Measurements from ENCODE around the gene TRAF2.
"Not testable (repeated sequence)": the region's sequence is repeated elsewhere in the genome, so short reads cannot be mapped to it uniquely, and the experiment has no call there.

Gene TRAF2, protein sequence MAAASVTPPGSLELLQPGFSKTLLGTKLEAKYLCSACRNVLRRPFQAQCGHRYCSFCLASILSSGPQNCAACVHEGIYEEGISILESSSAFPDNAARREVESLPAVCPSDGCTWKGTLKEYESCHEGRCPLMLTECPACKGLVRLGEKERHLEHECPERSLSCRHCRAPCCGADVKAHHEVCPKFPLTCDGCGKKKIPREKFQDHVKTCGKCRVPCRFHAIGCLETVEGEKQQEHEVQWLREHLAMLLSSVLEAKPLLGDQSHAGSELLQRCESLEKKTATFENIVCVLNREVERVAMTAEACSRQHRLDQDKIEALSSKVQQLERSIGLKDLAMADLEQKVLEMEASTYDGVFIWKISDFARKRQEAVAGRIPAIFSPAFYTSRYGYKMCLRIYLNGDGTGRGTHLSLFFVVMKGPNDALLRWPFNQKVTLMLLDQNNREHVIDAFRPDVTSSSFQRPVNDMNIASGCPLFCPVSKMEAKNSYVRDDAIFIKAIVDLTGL

DNA sequence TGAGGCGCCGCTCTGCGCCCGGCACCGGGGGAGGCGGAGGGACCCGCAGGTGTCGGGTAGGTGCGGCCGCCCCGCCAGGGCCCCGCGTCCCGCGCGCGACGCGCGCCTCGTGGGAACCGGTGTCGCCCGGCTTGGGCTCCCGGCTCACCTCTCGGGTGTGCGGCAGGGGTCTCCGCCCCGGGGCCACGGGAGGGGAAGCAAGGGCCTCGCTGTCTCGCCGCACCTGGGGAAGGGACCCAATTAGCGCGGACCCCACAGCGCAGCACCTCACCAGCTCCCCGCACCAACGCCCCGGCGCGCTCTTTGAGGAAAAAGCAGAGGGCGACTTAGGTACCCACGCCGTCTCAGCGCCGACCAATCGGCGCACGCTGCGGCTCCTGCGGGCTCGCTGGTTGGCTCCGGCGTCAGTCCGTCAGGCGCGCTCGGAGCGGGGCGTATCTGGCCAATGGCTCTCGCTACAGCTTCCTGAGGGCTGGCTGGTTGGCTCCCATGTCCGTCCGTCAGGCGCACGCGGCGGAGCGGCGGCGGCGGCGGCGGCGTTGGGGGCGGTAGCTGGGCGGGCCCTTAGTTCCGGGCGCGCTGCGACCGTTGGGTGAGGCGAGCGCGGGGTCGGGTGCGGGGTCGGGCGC, at the start of gene TRAF2:
TRAF2 (plus strand) TSS at position 567 of the 629 bp plus-strand sequence. CDS start 12,225 bp downstream, outside the sequence.
- DNase-seq = peak; percentile 99

DNA sequence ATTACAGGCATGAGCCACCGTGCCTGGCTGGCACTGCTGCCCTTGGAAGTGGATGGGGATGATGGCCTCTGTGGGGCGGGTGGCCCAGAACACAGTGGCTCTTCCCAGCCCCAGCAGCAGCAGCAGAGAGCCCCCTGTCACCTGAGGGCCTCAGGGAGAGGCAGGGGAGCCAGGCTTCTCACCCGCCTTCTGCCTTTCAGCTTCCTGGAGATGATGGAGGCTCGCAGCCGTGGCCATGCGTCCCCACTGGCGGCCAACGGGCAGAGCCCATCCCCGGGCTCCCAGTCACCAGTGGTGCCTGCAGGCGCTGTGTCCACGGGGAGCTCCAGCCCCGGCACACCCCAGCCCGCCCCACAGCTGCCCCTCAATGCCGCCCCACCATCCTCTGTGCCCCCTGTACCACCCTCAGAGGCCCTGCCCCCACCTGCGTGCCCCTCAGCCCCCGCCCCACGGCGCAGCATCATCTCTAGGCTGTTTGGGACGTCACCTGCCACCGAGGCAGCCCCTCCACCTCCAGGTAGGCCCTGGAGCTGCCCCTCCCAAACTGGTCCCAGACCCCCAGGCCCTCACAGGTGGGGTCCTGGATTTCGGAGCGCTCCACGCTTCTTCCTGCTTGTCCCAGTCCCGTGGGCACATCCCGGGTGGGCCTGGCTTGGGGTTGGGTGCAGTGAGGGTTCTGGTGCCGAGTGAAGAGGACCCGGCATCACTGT, 49.0 kb upstream of the TRAF2 start:
- no peak for DNase-seq

DNA sequence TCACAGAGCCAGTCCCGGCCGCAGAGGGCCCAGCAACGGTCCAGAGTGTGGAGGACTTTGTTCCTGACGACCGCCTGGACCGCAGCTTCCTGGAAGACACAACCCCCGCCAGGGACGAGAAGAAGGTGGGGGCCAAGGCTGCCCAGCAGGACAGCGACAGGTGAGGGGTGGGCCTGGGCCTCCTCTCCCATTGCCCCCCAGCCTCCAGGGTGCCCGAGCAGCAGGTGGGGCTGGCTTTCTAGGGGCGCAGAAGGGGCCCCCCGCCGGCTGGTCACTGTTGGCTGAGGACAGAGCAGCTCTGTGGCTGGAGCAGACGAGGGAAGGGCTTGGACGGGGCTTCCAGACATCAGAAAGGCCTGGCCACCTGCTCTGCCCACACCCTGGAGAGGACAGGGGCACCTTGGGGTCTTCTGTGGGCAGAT, 48.4 kb upstream of the TRAF2 start:
- DNase-seq = not testable (repeated sequence)

DNA sequence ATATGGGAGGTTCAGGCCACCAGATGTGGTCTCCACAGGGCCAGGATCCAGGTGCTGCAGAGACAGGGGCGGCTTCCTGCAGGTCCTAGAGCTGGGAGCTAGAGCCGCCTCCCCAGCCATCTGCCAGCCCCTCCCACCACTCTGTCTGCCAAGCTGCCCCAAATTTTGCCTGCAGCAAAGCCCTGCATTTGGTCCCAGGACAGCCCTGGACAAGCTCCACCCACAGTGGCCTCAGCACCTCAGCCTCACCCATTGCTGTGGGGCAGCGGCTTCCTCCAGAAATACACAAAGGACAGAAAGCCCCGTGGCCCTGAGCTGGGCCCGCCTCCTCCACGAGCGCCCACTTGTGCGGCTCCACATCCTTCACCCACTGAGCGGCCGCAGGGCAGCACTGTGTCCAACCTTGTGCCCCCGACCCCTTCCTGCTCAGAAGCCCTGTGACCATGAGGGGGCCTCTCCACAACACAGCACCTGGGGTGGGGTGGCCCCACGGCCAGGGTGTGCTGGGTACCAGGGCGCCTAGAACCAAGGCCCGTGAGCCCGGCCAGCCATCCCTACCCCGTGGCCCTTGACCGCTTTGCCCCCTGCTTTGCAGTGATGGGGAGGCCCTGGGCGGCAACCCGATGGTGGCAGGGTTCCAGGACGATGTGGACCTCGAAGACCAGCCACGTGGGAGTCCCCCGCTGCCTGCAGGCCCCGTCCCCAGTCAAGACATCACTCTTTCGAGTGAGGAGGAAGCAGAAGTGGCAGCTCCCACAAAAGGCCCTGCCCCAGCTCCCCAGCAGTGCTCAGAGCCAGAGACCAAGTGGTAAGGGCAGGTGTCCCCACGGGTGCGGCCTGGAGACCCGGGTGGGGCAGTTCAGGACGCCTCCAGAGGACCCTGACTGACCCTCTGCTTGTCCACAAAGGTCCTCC, 47.7 kb upstream of the TRAF2 start:
- DNase-seq = no peak

DNA sequence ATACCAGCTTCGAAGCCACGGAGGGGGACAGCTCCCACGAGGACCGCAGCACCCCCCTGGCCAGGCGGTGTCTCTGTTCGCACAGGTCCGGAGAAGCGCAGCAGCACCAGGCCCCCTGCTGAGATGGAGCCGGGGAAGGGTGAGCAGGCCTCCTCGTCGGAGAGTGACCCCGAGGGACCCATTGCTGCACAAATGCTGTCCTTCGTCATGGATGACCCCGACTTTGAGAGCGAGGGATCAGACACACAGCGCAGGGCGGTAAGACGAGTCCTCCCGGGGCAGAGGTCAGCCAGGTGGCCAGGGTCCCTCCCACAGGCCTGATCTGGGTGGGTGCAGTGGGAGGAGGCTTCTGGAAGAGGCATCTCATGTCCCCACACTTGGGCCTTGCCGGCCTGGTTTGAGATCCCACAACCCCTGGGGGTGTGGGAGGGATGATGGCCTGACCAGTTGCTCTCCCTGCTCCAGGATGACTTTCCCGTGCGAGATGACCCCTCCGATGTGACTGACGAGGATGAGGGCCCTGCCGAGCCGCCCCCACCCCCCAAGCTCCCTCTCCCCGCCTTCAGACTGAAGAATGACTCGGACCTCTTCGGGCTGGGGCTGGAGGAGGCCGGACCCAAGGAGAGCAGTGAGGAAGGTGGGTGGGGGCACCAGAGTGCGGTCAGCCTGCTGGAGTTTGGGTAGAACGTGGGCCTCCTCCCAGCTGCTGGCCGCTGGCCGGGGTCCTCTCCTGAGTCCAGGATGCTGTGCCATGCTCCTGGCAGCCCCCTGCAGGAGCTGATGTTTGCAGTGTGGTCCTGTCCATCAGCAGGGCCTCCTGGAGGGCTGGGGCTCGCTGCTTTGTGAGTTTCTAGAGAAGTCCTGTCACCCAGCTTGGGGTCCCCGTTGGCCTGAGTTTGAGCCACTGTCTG, 46.8 kb upstream of the TRAF2 start:
- DNase-seq = no peak

DNA sequence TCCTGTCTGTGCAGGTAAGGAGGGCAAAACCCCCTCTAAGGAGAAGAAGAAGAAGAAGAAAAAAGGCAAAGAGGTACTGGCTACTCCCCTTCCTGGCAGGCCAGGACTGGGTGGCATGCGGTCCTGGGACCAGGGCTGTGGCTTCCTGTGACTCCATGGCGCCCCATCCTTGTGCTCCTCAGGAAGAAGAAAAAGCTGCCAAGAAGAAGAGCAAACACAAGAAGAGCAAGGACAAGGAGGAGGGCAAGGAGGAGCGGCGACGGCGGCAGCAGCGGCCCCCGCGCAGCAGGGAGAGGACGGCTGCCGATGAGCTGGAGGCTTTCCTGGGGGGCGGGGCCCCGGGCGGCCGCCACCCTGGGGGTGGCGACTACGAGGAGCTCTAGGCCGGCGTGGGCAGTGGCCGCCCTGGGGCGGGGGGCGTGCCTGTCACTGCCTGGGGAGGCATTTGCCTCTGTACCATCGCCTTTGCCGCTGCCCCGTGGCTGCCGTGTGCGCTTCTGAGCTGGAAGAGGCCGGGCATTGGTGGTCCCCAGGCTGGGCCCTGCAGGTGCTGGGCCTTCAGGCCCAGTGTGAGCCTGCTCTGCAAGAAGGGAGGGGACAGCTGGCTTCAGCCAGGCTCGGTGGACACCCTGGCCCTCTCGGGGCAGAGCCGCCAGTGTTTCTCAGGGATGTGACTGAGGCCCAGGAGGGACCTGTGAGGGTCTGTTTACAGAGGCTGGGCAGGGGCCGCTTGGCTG, 46.0 kb upstream of the TRAF2 start:
- no peak for DNase-seq

DNA sequence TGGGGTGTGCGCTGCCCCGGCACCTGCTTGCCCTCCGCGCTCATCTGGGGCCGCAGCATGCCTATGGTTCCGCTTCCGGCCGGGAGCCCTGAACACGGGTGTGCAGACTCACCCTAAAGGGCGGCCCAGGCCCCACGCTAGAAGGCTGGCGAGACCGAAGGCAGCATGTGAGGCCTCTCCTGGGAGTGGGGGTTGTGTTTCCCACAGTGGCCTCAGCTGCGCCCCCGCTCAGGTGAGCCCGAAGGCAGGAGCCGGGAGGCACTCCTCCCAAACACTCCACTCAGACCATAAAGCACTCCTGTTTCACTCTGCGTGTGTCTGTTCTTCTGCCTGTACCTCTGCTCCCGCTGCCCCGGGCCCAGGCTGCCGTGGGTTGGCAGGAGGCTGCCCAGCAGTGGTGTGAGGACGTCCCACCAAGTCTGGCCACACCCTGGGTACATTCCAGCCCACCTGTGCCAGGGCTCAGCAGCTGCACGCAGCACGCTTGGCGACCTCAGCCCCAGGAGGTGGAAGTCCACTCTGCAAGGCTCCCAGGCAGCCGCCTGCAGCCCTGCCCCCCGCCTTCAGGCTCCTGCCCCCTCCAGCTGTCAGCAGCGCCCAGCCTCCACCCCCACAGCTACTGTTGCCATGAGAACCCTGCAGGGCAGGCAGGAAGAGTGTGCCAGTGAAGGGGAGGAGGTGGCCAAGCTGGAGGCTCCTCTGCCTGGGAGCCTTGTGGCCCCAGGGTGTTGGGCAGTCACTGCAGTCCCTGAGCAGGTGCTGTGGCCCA, 45.3 kb upstream of the TRAF2 start:
- peak; percentile 66 for DNase-seq

DNA sequence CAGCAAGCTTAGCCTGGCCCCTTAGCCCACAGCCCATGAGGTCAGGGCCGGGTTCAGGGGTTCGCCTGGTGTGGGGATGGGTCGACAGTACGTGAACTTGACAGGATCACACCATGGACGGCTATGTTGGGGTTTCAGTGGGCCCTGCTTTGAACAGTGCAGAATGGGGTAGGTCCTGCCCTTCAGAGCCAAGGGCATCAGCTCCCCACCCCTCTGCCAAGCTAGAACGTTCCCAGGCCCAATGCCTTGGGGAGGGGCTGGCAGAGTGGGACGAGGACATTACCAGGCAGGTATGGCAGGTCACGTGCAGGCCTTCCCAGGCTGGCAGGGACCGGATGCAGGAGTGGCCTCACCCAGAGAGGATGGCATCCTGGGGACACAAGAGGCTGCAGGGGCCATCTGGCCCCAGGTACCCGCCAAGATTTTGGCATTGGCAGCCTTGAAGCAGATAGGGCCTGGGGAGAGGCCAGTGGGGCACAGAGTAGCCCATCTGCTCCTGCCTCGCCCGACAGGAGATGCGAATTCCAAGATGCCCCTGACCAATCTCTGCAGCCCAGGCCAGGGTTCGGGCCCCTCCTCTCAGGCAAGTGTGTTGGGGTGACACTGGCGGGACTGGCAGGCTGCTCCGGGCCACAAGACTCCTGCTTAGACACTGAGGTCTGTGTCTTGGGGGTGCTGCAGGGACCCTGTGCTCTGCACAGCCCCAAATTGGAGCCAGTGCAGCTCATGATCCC, 44.5 kb upstream of the TRAF2 start:
- DNase-seq = not testable (repeated sequence)

DNA sequence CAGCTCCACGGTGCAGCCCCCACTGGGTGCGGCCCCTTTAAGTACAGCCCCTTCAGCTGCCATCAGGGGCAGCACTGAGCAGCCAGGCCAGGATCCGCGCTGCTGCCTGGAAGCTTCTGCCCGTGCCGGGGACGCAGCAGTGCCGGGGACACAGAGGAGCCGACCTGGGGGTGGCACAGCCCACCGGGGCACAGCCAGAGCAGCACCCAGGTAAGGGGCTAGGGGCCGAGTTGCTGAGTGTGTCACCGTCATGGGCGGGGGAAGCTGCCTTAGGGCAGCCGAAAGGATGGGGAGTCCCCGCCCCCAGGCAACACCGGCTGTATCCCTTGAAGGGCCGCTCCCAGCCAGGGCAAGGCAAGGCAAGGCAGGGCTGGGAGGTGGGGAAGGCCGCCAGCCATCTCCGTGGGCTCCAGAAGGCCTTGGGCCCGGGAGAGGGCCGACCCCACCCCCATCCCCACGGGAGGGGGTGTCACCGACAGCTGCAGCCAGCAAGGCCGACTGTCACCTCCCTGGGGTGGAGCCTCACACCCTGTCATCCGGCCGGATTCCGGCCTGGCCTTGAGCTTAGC, 43.9 kb upstream of the TRAF2 start, which contains the start of gene AJM1:
AJM1 (plus strand) TSS at position 99 of the 569 bp plus-strand sequence. CDS start 1,937 bp downstream, outside the sequence.
- DNase-seq = peak; percentile 77

DNA sequence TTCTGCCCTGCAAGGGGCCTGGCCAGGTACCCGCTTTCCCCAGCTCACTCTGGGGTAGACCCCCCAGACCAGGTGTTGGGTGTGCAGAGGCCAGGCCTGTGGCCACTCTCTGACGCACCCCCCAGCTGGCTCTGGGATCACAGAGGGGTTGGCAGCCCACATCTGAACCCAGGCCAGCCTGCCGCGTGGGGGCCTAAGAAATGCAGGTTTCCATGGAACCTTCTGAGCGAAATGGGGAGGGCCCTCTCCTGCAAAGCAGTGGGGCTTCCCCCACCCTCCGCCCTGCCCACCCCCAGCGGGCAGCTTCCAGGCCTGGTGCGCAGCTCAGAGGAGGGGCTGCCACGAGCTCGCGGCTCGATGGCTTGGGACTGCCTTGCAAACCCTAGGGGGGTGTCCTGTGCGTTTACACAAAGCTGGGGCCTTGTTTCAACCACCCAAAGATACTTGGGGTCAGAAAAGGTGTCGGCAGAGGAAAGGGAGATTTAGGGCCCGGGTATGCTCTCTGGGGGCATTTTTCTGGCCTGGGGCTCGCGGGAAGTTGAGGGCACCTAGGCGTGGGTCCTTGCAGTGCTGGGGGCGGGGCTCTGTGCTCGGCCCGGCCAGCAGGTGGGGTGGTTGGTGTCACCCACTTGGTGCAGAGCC, 43.0 kb upstream of the TRAF2 start:
- not testable (repeated sequence) for DNase-seq

DNA sequence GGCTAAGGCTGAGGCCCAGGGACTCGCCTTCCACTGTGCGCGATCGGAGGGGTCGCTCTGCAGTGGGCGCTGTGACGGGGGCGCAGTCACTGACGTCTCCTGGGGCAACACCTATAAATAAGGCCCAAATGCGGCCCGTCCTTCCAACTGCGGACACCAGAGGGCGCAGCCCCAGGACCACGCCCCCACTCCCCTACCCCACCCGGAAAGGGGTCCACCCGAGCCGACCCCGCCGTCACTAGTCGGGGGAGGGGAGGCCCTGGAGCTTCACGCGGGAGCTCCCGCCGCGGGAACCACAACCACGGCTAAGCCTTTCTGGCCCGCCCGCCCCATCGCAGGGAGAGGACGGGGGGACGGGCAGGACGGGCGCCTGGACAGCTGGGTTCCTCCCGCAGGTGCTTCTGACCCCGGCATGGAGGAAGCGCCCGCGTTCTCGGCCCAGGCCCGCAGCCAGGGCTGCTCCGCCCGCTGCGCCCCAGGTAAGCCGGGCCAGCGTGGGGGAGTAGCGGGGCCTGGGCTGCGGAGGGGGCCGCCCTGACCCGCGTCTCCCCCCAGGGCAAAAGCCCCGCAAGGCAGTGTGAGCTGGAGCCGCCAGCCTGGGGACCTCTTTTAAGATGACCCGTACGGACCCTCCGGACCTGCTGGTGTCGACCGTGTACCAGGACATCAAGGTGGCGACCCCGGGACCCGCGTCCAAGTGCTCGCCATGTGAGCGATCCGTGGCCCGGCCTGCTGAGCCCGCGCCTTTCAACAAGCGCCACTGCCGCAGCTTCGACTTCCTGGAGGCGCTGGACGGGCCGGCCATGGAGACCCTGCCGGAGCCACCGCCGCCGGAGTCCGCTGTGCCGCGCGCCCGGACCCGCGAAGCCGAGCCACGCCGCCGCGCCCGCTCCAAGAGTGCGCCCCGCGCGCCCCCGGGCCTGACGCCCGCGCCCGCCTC, 42.2 kb upstream of the TRAF2 start:
- DNase-seq = not testable (repeated sequence)

DNA sequence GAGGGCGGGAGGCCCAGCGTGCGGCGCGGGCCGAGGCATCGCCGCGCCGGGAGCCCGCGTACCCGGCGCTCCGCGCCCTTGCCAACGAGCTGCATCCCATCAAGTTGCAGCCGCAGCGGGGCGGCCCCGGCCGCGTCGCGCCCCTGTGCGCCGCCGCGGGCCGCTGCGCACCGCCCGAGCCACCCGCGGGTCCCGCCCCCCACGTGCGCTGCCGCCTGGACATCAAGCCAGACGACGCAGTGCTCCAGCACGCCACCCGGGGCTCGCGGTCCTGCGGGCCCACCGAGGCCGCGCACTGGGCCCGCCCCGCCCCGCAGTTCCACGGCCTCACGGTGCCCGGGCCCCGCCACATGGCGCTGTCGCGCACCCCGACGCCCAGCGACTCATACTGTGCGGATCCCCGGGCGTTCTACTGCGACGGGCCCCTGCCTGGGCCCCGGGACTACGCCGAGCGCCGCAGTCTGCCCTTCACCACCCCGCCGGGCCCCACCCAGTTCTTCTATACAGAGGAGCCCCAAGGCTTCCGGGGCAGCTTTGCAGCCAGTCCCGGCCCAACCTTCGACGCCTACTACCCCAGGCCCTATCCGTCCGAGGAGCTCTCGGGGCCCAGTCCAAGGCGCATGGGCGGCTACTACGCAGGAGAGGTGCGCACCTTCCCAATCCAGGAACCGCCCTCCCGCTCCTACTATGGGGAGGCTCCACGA, 41.4 kb upstream of the TRAF2 start:
- DNase-seq = no peak

DNA sequence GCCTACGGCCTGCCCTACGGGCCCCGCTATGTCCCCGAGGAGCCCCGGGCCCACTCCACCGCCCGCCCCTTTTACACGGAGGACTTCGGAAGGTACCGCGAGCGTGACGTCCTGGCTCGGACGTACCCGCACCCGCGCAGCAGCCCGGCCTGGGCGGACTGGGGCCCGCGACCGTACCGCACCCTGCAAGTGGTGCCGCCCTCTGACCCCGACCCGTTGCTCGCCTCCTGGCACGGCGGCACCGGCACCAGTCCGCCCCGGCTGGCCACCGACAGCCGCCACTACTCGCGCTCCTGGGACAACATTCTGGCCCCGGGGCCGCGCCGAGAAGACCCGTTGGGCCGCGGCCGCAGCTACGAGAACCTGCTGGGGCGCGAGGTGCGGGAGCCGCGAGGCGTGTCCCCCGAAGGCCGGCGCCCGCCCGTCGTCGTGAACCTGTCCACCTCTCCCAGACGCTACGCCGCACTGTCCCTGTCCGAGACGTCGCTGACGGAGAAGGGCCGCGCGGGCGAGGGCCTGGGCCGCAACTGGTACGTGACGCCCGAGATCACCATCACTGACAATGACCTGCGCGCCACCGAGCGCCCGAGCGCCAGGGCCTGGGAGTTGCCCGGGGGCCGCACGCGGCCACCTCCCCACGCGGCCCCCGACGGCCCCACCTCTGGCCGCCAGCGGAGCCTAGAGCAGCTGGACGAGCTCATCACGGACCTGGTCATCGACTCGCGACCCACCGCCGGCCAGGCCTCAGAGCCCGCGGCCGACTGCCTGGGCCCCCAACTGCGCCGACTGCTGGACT, 40.7 kb upstream of the TRAF2 start:
- no peak for DNase-seq

DNA sequence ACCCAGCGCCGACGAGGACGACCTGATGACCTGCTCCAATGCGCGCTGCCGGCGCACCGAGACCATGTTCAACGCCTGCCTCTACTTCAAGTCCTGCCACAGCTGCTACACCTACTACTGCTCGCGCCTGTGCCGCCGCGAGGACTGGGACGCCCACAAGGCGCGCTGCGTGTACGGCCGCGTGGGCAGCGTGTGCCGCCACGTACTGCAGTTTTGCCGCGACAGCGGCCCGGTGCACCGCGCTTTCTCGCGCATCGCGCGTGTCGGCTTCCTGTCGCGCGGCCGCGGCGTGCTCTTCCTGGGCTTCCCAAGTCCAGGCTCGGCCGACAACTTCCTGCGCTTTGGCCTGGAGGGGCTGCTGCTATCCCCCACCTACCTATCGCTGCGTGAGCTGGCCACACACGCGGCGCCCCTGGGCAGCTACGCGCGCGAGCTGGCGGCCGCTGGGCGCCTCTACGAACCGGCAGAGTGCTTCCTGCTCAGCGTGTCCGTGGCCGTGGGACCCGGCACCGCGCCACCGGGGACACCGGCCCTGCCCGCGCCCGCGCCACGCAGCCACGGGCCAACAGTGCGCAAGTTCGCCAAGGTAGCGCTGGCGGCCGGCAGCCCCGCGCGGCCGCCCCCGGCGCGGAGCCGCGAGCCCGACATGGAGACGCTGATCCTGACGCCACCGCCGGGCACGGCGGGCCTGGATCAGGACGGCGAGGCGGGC, 39.8 kb upstream of the TRAF2 start:
- DNase-seq = no peak
